HepG2 (cell line): Measurements from ENCODE around the gene IGFALS.

Experiments
- FOXK1 ChIP-seq: sonication (generic); formaldehyde crosslinking; IDR thresholded peaks from 2 replicates; pipeline ENCODE4 v1.4.0; 2020; ENCODE audit warnings: low read depth, missing genetic modification reagents, borderline replicate concordance
- NFYB ChIP-seq: sonication (generic); formaldehyde crosslinking; IDR thresholded peaks from 2 replicates; pipeline ENCODE4 v1.4.0; 2020; ENCODE audit warnings: missing genetic modification reagents
- ZNF274 ChIP-seq: sonication (generic); formaldehyde crosslinking; IDR thresholded peaks from 2 replicates; pipeline ENCODE4 v1.5.1; 2020; ENCODE audit warnings: mild to moderate bottlenecking, missing genetic modification reagents
- TF ChIP-seq, protein P1 (sequence below): sonication (generic); formaldehyde crosslinking; IDR thresholded peaks from 2 replicates; pipeline ENCODE4 v1.5.0; 2020; ENCODE audit warnings: mild to moderate bottlenecking, missing genetic modification reagents, moderate library complexity
- TF ChIP-seq, protein P2 (sequence below): fragments of 450-650 bp; IDR thresholded peaks from 2 replicates; pipeline ENCODE4 v1.6.1; 2017; ENCODE audit warnings: mild to moderate bottlenecking

DNA sequence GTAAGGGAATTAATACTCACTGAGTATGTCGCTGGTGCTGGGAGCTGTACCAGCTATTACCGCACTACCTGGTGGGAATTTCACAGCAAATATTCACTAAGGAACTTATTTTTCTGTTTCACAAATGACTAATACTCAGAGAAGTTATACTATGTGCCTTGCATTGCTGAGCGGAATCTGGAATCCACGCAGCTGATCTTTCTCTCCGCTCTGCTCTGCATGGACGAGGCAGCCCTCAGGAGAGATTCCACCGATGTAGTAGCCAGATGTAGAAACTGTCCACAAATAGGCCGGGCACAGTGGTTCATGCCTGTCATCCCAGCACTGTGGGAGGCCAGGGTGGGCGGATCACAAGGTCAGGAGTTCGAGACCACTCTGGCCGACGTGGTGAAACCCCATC lies 39.3 kb downstream of the IGFALS start:
- TF ChIP-seq, protein P1, sequence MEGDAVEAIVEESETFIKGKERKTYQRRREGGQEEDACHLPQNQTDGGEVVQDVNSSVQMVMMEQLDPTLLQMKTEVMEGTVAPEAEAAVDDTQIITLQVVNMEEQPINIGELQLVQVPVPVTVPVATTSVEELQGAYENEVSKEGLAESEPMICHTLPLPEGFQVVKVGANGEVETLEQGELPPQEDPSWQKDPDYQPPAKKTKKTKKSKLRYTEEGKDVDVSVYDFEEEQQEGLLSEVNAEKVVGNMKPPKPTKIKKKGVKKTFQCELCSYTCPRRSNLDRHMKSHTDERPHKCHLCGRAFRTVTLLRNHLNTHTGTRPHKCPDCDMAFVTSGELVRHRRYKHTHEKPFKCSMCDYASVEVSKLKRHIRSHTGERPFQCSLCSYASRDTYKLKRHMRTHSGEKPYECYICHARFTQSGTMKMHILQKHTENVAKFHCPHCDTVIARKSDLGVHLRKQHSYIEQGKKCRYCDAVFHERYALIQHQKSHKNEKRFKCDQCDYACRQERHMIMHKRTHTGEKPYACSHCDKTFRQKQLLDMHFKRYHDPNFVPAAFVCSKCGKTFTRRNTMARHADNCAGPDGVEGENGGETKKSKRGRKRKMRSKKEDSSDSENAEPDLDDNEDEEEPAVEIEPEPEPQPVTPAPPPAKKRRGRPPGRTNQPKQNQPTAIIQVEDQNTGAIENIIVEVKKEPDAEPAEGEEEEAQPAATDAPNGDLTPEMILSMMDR (CRISPR knock-in tag): no peak
- no peak for TF ChIP-seq FOXK1 (CRISPR knock-in tag)
- no peak for TF ChIP-seq ZNF274 (CRISPR knock-in tag)
- TF ChIP-seq, protein P2, sequence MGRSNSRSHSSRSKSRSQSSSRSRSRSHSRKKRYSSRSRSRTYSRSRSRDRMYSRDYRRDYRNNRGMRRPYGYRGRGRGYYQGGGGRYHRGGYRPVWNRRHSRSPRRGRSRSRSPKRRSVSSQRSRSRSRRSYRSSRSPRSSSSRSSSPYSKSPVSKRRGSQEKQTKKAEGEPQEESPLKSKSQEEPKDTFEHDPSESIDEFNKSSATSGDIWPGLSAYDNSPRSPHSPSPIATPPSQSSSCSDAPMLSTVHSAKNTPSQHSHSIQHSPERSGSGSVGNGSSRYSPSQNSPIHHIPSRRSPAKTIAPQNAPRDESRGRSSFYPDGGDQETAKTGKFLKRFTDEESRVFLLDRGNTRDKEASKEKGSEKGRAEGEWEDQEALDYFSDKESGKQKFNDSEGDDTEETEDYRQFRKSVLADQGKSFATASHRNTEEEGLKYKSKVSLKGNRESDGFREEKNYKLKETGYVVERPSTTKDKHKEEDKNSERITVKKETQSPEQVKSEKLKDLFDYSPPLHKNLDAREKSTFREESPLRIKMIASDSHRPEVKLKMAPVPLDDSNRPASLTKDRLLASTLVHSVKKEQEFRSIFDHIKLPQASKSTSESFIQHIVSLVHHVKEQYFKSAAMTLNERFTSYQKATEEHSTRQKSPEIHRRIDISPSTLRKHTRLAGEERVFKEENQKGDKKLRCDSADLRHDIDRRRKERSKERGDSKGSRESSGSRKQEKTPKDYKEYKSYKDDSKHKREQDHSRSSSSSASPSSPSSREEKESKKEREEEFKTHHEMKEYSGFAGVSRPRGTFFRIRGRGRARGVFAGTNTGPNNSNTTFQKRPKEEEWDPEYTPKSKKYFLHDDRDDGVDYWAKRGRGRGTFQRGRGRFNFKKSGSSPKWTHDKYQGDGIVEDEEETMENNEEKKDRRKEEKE: no peak
- TF ChIP-seq NFYB (CRISPR knock-in tag): no peak
